GM18505 (cell line): Measurements from ENCODE around the gene DGCR6L.
"Not testable (repeated sequence)": the region's sequence is repeated elsewhere in the genome, so short reads cannot be mapped to it uniquely, and the experiment has no call there.

Source experiments
- ATAC-seq: cut with Tn5 transposase; IDR thresholded peaks from one replicate; pipeline ENCODE4 v1.9.1; 2021; ENCODE audit not compliant: unreplicated experiment
- POLR2A ChIP-seq: IDR thresholded peaks from 4 replicates; pipeline ENCODE4 v1.6.1; 2011; ENCODE audit warnings: borderline replicate concordance; ENCODE audit not compliant: insufficient read depth, insufficient read length; ENCODE audit errors: extremely low read depth

Gene DGCR6L

DNA sequence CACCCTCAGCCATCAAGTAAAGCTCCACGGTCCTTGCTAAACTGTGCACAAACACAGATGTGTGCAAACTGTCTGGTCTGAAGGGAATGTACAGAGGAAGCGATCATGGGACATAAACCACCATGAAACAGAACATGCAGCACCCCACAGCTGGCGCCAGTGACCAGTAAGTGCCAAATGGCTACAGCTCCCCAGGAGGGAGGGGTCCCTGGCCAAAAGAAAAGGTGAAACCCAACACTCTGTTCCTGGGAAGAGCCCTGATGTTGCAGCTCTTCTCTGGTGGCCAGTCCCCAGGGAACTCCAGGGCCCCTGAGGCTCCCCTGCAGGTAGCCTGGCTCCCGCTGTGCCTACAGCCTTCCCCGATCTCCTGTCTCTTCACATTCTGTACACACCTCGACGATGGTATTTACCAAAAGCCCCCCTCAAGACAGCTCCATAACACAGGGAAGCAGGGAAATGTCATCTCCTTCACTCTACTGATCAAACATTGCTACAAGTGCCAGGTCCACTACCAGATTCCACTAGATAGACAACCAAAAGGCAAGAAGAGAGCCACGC, 2.9 kb downstream of the DGCR6L start:
- ATAC-seq: no peak
- TF ChIP-seq POLR2A: no peak

DNA sequence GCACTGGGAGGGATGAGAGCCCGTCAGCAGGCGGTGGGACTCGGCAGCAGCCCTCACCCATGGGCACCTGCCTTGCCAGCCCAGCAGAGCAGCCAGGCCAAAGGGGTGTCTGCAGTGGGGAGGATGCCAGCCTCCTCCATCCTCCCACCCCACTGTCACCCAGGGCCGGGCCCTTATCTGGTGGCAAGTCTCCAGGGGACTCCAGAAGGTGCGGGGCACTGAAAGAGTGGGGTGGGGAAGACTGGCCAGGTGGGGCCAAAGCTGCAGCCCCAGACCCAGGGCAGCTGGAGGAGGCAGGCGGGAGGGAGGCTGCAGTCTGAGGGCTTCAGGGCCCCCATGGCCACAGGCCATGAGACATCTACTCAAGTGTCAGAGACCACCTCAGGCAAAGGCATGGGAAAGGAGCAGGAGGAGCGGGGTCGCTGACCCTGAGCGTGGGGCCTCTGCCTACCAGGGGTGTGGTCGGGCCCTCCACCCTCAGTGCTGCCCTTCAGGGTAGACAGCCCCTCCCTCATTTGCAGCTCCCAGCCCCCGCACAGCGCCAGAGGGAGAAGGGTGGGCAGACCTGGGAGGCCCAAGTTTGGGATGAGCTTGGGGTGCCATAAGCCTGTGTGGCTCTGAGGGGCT, 3.5 kb downstream of the DGCR6L start:
- TF ChIP-seq POLR2A: no peak
- ATAC-seq: no peak

- no peak for ATAC-seq
- TF ChIP-seq POLR2A: no peak
These were observed 4.3 kb downstream of the DGCR6L start for GRCh38 chr22:20315337-20316216.

DNA sequence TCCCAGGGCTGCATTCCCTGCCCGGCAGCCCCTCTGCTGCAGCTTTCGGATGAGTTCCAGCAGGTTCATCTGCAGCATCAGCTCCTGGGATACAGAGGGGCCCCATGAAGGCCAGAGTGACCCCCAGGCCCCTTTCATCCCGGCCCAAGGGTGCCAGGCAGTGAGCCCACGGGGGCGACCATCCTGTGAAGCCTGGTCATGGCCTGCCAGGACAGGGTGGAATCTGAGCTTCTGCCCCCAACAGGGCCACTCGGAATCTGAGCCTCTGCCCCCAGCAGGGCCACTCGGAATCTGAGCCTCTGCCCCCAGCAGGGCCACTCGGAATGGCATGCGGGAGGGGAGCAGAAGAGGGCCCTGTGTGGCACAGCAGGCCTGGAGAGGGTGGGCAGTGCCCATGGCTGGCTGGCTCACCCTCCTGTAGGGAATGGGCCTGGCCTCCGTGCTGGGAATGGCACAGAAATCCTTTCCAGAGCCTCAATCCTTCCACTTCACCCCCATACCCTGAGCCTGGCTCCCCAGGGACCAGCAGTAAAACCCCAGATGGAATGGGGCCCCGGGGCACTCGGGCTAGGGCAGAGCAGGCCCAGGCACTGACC, 5.0 kb downstream of the DGCR6L start:
- not testable (repeated sequence) for ATAC-seq

DNA sequence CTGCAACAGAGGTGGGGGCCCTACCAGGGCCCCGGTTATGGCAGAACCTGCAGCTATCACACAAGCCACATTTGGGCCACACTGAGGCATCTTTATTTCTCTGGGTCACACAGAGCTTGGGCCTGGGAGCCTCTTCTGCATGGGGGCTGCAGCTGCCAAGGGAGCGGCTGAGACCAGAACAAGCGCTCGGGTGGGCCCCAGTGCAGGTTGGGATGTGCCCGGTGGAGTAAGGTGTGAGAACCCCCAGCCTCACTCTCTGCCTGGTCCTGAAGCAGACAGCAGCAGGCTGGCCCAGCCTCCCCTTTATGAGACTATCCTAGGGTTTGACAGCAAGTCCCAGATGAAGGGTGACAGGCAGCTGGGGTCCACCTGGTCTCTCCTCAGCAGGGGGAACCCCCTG, 5.7 kb downstream of the DGCR6L start:
- not testable (repeated sequence) for ATAC-seq

GRCh38 chr22:20313306-20314077, 6.4 kb downstream of the DGCR6L start:
- ATAC-seq: not testable (repeated sequence)

DNA sequence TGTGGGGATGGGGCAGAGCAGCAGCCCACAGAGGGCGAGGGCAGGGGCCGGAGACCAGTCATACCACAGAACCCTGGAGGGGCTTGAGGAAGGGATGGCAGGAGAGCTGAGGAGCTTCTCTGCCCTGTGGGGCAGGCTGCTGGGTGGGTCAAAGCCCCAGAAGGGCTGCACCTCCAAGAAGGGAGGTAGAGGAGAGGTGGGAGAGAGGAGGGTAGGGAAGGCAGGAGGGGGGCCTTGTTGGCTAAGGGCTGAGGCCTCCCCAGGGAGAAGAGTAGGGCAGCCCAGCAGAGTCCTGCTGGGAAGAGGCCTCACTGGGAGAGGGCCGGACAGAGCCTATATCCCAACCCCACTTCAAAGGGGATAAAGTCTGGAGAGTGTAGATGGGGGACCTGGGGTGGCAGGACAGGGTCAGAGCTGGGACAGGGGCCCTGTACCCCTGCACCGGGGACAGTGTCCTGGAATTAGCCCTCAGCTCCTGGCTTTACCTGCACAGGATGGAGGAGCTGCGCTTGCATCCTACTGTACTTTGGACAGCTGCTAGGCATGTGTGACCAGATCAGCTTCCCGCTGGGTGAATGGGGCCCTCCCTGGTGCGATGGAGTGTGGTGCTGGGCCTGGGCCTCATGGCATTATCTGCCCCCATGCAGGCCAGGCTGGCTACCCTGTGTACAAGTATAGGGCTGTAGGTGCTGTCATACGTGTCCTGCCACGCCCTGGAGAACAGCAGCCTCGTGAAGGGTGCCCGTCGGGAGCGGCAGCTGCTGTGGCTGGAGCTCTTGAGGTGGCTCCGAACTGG, 7.3 kb downstream of the DGCR6L start:
- ATAC-seq: no peak
- no peak for TF ChIP-seq POLR2A

DNA sequence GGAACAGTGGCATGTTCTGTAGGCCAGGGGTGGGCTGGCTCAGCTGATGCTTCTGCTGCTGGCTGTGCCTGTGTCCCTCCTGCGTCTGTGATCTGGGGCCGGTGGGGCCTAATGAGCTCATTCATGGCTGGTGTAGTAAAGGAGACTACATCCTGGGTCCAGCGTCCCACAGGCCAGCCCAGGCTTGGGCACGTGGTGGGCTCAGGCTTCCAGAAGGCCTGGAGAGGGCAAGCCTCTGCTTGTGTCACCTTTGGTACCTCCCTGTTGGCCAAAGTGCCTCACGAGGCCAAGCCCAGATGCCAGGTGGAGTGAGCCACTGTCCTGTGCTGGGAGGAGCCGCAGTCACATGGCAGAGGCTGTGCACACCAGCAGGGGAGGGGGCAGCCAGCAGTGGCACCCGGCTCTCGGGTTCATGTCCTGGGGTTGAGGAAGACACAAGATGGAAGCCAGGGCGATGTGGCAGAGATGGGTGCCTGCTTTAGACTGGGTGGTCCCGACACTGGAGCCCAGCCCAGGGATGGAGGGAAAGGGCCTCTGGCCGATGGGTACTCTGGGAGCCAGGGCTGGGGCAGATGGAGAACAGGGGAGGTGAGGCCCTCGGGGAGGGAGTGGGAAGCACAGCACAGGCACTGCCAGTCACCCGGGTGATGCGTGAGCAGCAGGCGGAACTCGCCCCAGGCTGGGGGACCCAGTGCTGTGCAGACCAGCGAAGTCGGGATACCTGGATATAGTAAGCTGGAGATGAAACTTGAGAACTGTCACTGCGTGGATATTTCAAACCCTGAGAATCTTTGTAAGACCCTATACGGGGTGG, 8.4 kb downstream of the DGCR6L start:
- ATAC-seq: not testable (repeated sequence)

DNA sequence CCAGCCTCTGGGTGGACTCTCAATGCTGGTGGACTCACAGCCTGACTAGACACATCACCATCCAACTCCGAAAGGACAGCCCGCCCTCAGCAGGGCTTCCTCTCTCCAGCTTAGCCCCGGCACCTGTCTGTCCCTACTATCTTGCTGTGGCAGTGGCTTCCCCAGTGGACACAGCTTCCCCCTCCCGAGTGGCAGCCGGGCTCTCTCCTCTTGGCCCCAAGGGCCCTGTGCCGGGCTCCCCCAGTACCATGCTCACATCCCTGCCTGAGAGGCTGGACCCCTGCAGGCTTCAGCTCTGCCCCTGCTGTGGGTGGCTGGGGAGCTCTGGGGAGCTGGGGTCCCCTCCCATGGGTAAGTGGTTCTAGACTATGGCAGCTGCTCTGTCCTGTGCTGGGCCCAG, 9.1 kb downstream of the DGCR6L start:
- ATAC-seq: not testable (repeated sequence)

DNA sequence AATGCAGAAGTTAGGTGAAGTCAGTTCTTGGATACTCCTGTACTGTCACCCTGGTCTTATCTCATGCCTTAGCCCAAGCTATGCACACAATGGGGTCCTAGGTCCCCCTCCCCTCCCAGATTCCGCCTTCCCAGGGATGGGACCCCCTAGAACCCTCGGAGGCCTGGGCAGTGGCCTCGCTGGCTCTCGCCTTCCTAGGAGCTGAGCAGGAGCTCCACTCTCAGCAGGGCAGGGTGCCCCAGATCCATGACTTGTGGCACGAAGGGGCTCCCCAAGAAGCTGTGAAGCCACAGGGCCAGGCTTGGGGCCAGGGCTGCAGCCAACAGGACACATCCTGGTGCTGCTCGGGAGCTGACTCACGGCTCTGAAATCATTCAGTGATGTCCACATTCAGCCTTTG, 9.7 kb downstream of the DGCR6L start:
- ATAC-seq: not testable (repeated sequence)

DNA sequence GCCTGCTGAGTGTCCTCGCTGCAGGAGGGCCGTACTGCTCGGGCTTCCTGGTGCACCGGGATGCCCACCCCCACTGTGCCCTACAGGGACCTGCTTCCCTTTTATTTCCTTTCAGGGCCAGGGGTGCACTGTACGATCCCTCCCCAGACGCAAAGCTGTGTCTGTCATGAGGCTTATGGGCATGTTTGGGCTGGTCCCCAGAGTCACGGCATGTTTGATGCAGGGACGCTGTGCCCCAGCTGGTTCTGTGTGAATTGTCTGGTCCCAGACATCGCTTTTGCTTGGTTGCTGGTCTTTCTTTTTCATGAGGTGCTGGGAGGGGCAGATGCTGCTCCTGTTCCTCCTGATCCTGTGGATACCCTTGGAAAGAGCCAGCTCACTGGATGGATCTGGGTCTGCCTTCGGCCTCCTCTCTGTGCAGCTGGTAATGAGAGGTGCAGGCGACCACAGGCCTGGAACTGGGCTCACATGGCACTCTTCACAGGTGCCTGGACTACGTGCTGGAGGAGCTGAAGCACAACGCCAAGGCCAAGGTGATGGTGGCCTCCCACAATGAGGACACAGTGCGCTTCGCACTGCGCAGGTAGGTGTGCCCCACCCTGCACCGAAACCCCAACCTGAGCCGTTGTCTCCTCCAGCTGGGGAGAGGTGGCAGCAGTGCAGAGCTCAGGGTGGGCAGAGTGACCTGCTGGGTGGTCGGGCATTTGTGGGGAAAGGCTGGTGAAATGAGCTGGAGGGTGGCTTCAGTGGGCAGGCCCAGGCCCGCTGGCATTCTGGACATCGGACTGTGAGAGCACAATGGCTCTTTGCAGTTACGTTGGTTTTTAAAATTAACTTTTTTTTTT, 10.8 kb downstream of the DGCR6L start:
- ATAC-seq: not testable (repeated sequence)

DNA sequence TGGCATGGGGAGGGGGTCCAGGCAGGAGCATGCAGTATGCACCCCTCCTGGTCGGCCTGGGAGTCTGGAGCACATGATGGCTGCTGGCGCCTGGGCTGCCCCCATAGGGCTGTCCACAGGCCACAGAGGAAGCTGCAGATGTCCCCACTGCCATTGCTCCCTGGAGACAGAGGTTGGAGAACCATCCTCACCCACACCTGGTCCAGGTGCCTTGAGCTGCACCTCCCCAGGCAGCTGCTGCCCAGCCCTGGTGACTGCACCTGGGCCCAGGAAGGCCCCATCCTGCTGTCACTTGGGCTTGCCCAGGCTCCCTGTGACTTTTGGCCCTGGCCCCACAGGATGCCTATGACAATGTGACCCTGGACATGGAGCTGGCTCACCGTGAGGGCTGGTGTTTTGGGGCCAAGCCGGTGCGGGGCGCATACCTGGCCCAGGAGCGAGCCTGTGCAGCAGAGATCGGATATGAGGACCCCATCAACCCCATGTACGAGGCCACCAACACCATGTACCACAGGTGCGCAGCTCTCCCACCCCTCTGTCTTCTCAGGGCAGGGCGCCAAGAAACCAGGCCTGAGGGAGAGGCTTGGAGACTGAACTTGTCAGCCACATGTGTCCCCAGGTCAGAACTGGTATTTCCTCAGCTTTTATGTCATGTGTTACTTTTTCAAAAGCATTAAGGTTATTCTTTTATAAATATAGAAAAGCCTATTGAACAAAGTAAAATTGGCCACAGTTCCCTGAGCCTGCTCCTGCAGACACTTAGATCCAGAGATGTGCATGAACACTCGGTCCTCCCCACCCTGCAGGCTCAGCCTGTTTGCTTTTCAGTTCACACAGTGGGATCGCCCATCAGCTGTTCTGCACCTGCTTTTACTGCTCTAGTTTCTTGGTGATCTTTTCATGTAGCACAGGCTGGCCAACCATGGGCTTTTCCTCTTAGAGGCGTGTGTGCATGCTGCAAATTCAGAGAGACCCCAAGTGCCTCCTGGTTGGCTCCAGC, 12.1 kb downstream of the DGCR6L start:
- ATAC-seq: not testable (repeated sequence)

GRCh38 chr22:20306646-20307447, 13.0 kb downstream of the DGCR6L start:
- ATAC-seq: not testable (repeated sequence)
